Liver (tissue), 3 donors: ENCODE data around the gene SH2D6.

ENCODE experiments used
- CTCF ChIP-seq: fragments of 150-350 bp; IDR thresholded peaks from 2 replicates; pipeline ENCODE4 v1.5.1; 2017; ENCODE audit warnings: improper control_type of control experiment, low read depth, low read length; ENCODE audit not compliant: missing input control
- HNF4A ChIP-seq, 2 donors: conservative IDR thresholded peaks; 2 replicates each; pipeline ENCODE4 v1.6.1; 2016; ENCODE audit warnings: antibody characterized with exemption in 2 of 2, mild to moderate bottlenecking in 2 of 2
- JUND ChIP-seq, 2 donors: IDR thresholded peaks; 2 replicates each; pipeline ENCODE4 v1.6.1; 2016; ENCODE audit warnings: antibody characterized with exemption in 2 of 2
- RAD21 ChIP-seq, 2 donors: IDR thresholded peaks; 2 replicates each; pipeline ENCODE4 v1.6.1; 2016; ENCODE audit warnings: antibody characterized with exemption in 2 of 2, mild to moderate bottlenecking in 2 of 2
- REST ChIP-seq: IDR thresholded peaks from 2 replicates; pipeline ENCODE4 v1.6.1; 2016; ENCODE audit warnings: antibody characterized with exemption, mild to moderate bottlenecking
- SP1 ChIP-seq: IDR thresholded peaks from 2 replicates; pipeline ENCODE4 v1.6.1; 2018; ENCODE audit warnings: antibody characterized with exemption, mild to moderate bottlenecking
- TAF1 ChIP-seq: conservative IDR thresholded peaks from 2 replicates; pipeline ENCODE4 v1.6.1; 2016; ENCODE audit warnings: antibody characterized with exemption, mild to moderate bottlenecking
- ZBTB33 ChIP-seq: IDR thresholded peaks from 2 replicates; pipeline ENCODE4 v1.6.1; 2016; ENCODE audit warnings: antibody characterized with exemption
- donor health status: healthy.
- donor health status: healthy.

GRCh38 chr2:85414761-85415553 lies 3.6 kb upstream of the SH2D6 start:
- TF ChIP-seq REST (no peak), CTCF (no peak), SP1 (no peak), ZBTB33 (no peak), HNF4A (conservative IDR thresholded peaks at IDR 0.05) (no peak), JUND (IDR thresholded peaks at IDR 0.05) (no peak), TAF1 (no peak), RAD21 (IDR thresholded peaks at IDR 0.05) (no peak)
